HEK293 (cell line): ENCODE data around the gene TFAP2C.

ENCODE experiments used
- CTCF ChIA-PET: fragments of 350-600 bp; formaldehyde crosslinking; extraction: SDS; loops from one replicate; lab custom pipeline; 2021; ENCODE audit warnings: antibody characterized with exemption; lab: Yijun Ruan, JAX
- POLR2A ChIA-PET: fragments of 300-600 bp; formaldehyde crosslinking; extraction: SDS; loops from one replicate; lab custom pipeline; 2020; ENCODE audit warnings: antibody characterized with exemption, inconsistent platforms; lab: Yijun Ruan, JAX
- H3K27ac ChIP-seq: fragments of 200-500 bp; sonication (Bioruptor generic); 2 replicates; pipeline ENCODE4 v1.5.1; 2014; ENCODE audit warnings: low read depth, low read length, control low read depth, inconsistent platforms; ENCODE audit errors: extremely low read depth
- H3K36me3 ChIP-seq, 2 experiments: fragments of 200-500 bp in 1 of 2; sonication (Bioruptor generic) in 1 of 2; 1 replicate in 1 of 2; 2 replicates in 1 of 2; pipeline ENCODE4 v1.5.1; 2014 to 2017; ENCODE audit warnings: inconsistent platforms in 2 of 2, low read length in 2 of 2; ENCODE audit not compliant: control insufficient read depth in 2 of 2, insufficient read depth in 1 of 2
- H3K4me1 ChIP-seq: fragments of 200-500 bp; sonication (Bioruptor generic); 2 replicates; pipeline ENCODE4 v1.5.1; 2014; ENCODE audit warnings: mild to moderate bottlenecking, low read length, inconsistent platforms; ENCODE audit not compliant: control insufficient read depth, insufficient read depth
- H3K4me3 ChIP-seq: 2 replicates; pipeline ENCODE4 v1.5.1; 2011; ENCODE audit warnings: low read depth, mild to moderate bottlenecking, control low read depth, low read length, moderate library complexity
- H3K9me3 ChIP-seq: fragments of 200-500 bp; sonication (Bioruptor generic); 2 replicates; pipeline ENCODE4 v1.5.1; 2014; ENCODE audit warnings: low read depth, low read length, inconsistent platforms; ENCODE audit not compliant: control insufficient read depth, insufficient read depth
- GLIS2 ChIP-seq: fragments of 450-650 bp; formaldehyde crosslinking; IDR thresholded peaks from 2 replicates; pipeline ENCODE4 v1.5.1; 2016; ENCODE audit warnings: missing biosample characterization, missing genetic modification characterization
- TSHZ1 ChIP-seq: fragments of 450-650 bp; formaldehyde crosslinking; IDR thresholded peaks from 2 replicates; pipeline ENCODE4 v1.5.1; 2016; ENCODE audit warnings: missing biosample characterization, missing genetic modification characterization, borderline replicate concordance
- ZBTB1 ChIP-seq: fragments of 450-650 bp; formaldehyde crosslinking; IDR thresholded peaks from 2 replicates; pipeline ENCODE4 v1.5.1; 2016; ENCODE audit warnings: missing biosample characterization, missing genetic modification characterization
- ZFHX2 ChIP-seq: fragments of 450-650 bp; formaldehyde crosslinking; conservative IDR thresholded peaks from 2 replicates; pipeline ENCODE4 v1.5.1; 2016; ENCODE audit warnings: missing biosample characterization, missing genetic modification characterization
- ZNF112 ChIP-seq: fragments of 450-650 bp; formaldehyde crosslinking; IDR thresholded peaks from 2 replicates; pipeline ENCODE4 v1.5.0; 2017; ENCODE audit warnings: missing biosample characterization, missing genetic modification characterization
- ZNF148 ChIP-seq: fragments of 450-650 bp; formaldehyde crosslinking; IDR thresholded peaks from 2 replicates; pipeline ENCODE4 v1.5.0; 2017; ENCODE audit warnings: missing biosample characterization, missing genetic modification characterization, borderline replicate concordance
- ZNF366 ChIP-seq: fragments of 450-650 bp; formaldehyde crosslinking; conservative IDR thresholded peaks from 2 replicates; pipeline ENCODE4 v1.5.1; 2016; ENCODE audit warnings: missing biosample characterization, missing genetic modification characterization
- ZNF48 ChIP-seq: fragments of 450-650 bp; formaldehyde crosslinking; IDR thresholded peaks from 2 replicates; pipeline ENCODE4 v1.5.1; 2016; ENCODE audit warnings: missing biosample characterization, missing genetic modification characterization
- ZNF654 ChIP-seq: fragments of 450-650 bp; formaldehyde crosslinking; IDR thresholded peaks from 2 replicates; pipeline ENCODE4 v1.5.1; 2016; ENCODE audit warnings: low read depth, missing biosample characterization, missing genetic modification characterization
- ZNF707 ChIP-seq: fragments of 450-650 bp; formaldehyde crosslinking; IDR thresholded peaks from 2 replicates; pipeline ENCODE4 v1.5.1; 2016; ENCODE audit warnings: missing biosample characterization, missing genetic modification characterization
- TF ChIP-seq, protein P1 (sequence below): fragments of 450-650 bp; formaldehyde crosslinking; conservative IDR thresholded peaks from 2 replicates; pipeline ENCODE4 v1.5.1; 2016; ENCODE audit warnings: low read depth, missing biosample characterization, missing genetic modification characterization
- TF ChIP-seq, protein P2 (sequence below): fragments of 450-650 bp; formaldehyde crosslinking; IDR thresholded peaks from 2 replicates; pipeline ENCODE4 v1.5.1; 2016; ENCODE audit warnings: missing biosample characterization, missing genetic modification characterization
- TF ChIP-seq, protein P3 (sequence below): fragments of 450-650 bp; formaldehyde crosslinking; IDR thresholded peaks from 2 replicates; pipeline ENCODE4 v1.5.1; 2017; ENCODE audit warnings: missing biosample characterization, missing genetic modification characterization

The TFAP2C gene

DNA sequence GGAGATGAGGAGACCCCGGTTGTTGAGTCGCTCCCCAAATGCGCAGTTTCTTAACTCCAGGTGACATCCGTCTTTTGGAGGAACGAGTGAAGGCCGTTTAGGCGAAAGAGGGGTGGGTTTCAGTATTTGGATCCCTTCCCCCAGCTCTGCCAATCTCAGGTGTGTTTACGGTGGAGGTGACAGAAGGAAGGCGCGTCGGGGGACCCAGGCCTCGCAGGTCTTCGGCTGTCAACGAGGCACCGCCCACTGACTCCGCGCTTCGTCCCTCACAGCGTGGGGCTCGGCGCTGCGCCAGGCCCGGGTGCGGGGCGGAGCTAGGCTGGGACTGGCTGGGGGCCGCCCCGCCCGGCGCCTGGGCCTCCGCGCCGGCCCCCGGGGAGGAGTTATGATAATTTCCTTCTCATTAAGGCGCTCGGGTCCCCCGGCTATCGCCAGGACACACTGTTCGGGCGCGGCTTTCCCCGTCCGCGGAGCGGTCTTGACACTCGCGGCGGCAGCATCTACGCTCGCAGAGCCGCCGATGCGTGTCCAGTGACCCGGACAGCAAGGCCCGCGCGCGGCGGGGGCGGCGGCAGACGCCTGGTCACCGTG lies at the start of gene TFAP2C (continued):
- TF ChIP-seq TSHZ1 (tag by site-specific recombination) (no peak), GLIS2 (tag by site-specific recombination) (0 out of 2 replicates have a peak, but pooled peaks have one; percentile 28), ZNF48 (tag by site-specific recombination) (no peak), ZFHX2 (tag by site-specific recombination) (peak; percentile 30), ZNF148 (no peak)
- TF ChIP-seq, protein P1, sequence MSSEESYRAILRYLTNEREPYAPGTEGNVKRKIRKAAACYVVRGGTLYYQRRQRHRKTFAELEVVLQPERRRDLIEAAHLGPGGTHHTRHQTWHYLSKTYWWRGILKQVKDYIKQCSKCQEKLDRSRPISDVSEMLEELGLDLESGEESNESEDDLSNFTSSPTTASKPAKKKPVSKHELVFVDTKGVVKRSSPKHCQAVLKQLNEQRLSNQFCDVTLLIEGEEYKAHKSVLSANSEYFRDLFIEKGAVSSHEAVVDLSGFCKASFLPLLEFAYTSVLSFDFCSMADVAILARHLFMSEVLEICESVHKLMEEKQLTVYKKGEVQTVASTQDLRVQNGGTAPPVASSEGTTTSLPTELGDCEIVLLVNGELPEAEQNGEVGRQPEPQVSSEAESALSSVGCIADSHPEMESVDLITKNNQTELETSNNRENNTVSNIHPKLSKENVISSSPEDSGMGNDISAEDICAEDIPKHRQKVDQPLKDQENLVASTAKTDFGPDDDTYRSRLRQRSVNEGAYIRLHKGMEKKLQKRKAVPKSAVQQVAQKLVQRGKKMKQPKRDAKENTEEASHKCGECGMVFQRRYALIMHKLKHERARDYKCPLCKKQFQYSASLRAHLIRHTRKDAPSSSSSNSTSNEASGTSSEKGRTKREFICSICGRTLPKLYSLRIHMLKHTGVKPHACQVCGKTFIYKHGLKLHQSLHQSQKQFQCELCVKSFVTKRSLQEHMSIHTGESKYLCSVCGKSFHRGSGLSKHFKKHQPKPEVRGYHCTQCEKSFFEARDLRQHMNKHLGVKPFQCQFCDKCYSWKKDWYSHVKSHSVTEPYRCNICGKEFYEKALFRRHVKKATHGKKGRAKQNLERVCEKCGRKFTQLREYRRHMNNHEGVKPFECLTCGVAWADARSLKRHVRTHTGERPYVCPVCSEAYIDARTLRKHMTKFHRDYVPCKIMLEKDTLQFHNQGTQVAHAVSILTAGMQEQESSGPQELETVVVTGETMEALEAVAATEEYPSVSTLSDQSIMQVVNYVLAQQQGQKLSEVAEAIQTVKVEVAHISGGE = no peak

GRCh38 chr20:56580226-56580625 lies 48.9 kb upstream of the TFAP2C start:
- no peaks in the 10 kb centered on the region for H3K9me3 ChIP-seq
- CTCF ChIA-PET = interaction anchor here (0.6 to 6.1 kb wide), 3 partner anchors 28 to 363 kb away, joined by 3 to 69 read pairs (median 8); no protein-coding TSS in a partner anchor
- no peak overlapping the region for H3K27ac ChIP-seq
- POLR2A ChIA-PET = no interaction called here
- no peaks in the 10 kb centered on the region for H3K4me1 ChIP-seq
- TF ChIP-seq, protein P2, sequence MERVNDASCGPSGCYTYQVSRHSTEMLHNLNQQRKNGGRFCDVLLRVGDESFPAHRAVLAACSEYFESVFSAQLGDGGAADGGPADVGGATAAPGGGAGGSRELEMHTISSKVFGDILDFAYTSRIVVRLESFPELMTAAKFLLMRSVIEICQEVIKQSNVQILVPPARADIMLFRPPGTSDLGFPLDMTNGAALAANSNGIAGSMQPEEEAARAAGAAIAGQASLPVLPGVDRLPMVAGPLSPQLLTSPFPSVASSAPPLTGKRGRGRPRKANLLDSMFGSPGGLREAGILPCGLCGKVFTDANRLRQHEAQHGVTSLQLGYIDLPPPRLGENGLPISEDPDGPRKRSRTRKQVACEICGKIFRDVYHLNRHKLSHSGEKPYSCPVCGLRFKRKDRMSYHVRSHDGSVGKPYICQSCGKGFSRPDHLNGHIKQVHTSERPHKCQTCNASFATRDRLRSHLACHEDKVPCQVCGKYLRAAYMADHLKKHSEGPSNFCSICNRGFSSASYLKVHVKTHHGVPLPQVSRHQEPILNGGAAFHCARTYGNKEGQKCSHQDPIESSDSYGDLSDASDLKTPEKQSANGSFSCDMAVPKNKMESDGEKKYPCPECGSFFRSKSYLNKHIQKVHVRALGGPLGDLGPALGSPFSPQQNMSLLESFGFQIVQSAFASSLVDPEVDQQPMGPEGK (tag by site-specific recombination) = no peak
- TF ChIP-seq ZNF366 = no peak
- TF ChIP-seq ZNF654 (tag by site-specific recombination) = no peak
- no peak for TF ChIP-seq ZNF112 (tag by site-specific recombination)
- no peak for TF ChIP-seq ZNF707 (tag by site-specific recombination)
- TF ChIP-seq ZBTB1 (tag by site-specific recombination) = no peak
- TF ChIP-seq, protein P3, sequence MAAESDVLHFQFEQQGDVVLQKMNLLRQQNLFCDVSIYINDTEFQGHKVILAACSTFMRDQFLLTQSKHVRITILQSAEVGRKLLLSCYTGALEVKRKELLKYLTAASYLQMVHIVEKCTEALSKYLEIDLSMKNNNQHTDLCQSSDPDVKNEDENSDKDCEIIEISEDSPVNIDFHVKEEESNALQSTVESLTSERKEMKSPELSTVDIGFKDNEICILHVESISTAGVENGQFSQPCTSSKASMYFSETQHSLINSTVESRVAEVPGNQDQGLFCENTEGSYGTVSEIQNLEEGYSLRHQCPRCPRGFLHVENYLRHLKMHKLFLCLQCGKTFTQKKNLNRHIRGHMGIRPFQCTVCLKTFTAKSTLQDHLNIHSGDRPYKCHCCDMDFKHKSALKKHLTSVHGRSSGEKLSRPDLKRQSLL (tag by site-specific recombination) = no peak
- TF ChIP-seq, all 188 proteins: peak for 0
- H3K4me3 ChIP-seq = no peak overlapping the region
- no peaks in the 10 kb centered on the region for H3K36me3 ChIP-seq
